Neural crest cell (in vitro differentiated cells): ENCODE measurements around the gene ALDH2. TPM values are rescaled to one million over a fixed set of nuclear protein-coding genes. Genes with fewer than 3 reads are reported as not detected.
"Not testable (repeated sequence)": the region's sequence is repeated elsewhere in the genome, so short reads cannot be mapped to it uniquely, and the experiment has no call there.

ENCODE experiments used
- DNase-seq: peaks from one replicate; pipeline ENCODE4 v3.0.0; 2021; ENCODE audit warnings: low read depth, mixed read lengths, low spot score
- H3K27ac Mint-ChIP-seq: one replicate; pipeline ENCODE4 v1.8.0; 2021; ENCODE audit warnings: mild to moderate bottlenecking, mixed read lengths; ENCODE audit not compliant: unreplicated experiment
- H3K27me3 Mint-ChIP-seq: 2 replicates; pipeline ENCODE4 v1.8.0; 2021; ENCODE audit warnings: low read depth, mild to moderate bottlenecking, mixed read lengths
- H3K36me3 Mint-ChIP-seq: 2 replicates; pipeline ENCODE4 v1.8.0; 2021; ENCODE audit warnings: low read depth, mild to moderate bottlenecking, mixed read lengths
- H3K4me1 Mint-ChIP-seq: 2 replicates; pipeline ENCODE4 v1.8.0; 2021; ENCODE audit warnings: mixed read lengths
- H3K4me3 Mint-ChIP-seq: one replicate; pipeline ENCODE4 v1.8.0; 2021; ENCODE audit warnings: mild to moderate bottlenecking, mixed read lengths
- H3K9me3 Mint-ChIP-seq: 2 replicates; pipeline ENCODE4 v1.8.0; 2021; ENCODE audit warnings: mixed read lengths
- total RNA-seq: library from RNA; stranded (reverse); gene quantifications from 2 replicates; pipeline ENCODE4 v1.2.1, GENCODE V29; 2021
- TF ChIP-seq, protein P1 (sequence below): fragments of 200-600 bp; sonication (generic); conservative IDR thresholded peaks from 2 replicates; pipeline ENCODE4 v1.5.0; 2021; ENCODE audit warnings: antibody characterized with exemption, mild to moderate bottlenecking

ALDH2 gene
- total RNA-seq, 1 donor from 2014 or later: 65.9 TPM

GRCh38 chr12:111818340-111818739 lies 51.6 kb downstream of the ALDH2 start:
- Mint-ChIP-seq H3K9me3 (no peaks in the 10 kb centered on the region), H3K27me3 (peaks cover 38% of the 10 kb centered on the region), H3K4me1 (peaks cover under 1% of the 10 kb centered on the region), H3K4me3 (no peak overlapping the region), H3K27ac (no peak overlapping the region), H3K36me3 (no peaks in the 10 kb centered on the region)
- DNase-seq: no peak
- TF ChIP-seq, protein P1, sequence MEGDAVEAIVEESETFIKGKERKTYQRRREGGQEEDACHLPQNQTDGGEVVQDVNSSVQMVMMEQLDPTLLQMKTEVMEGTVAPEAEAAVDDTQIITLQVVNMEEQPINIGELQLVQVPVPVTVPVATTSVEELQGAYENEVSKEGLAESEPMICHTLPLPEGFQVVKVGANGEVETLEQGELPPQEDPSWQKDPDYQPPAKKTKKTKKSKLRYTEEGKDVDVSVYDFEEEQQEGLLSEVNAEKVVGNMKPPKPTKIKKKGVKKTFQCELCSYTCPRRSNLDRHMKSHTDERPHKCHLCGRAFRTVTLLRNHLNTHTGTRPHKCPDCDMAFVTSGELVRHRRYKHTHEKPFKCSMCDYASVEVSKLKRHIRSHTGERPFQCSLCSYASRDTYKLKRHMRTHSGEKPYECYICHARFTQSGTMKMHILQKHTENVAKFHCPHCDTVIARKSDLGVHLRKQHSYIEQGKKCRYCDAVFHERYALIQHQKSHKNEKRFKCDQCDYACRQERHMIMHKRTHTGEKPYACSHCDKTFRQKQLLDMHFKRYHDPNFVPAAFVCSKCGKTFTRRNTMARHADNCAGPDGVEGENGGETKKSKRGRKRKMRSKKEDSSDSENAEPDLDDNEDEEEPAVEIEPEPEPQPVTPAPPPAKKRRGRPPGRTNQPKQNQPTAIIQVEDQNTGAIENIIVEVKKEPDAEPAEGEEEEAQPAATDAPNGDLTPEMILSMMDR: no peak

- peaks cover 47% of the 10 kb centered on the region for H3K27me3 Mint-ChIP-seq
These were observed 52.7 kb downstream of the ALDH2 start for GRCh38 chr12:111819191-111820158.

DNA sequence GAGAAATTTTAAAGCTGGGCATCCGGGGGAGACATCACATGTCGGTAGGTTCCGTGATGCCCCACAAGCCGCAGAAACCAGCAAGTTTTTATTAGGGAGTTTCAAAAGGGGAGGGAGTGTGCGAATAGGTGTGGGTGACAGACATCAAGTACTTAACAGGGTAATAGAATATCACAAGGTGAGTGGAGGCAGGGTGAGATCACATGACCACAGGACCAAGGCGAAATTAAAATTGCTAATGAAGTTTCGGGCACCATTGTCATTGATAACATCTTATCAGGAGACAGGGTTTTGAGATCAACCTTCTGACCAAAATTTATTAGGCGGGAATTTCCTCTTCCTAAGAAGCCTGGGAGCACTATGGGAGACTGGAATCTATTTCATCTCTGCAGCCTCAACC lies 54.1 kb downstream of the ALDH2 start:
- H3K27me3 Mint-ChIP-seq: peaks cover 53% of the 10 kb centered on the region
- not testable (repeated sequence) for H3K4me3 Mint-ChIP-seq, H3K9me3 Mint-ChIP-seq, DNase-seq, H3K4me1 Mint-ChIP-seq, H3K27ac Mint-ChIP-seq, H3K36me3 Mint-ChIP-seq

More at GRCh38 chr12:111819191-111820158, 52.7 kb downstream of the ALDH2 start:
- no peak overlapping the region for H3K4me3 Mint-ChIP-seq
- H3K36me3 Mint-ChIP-seq: no peaks in the 10 kb centered on the region
- no peak overlapping the region for H3K27ac Mint-ChIP-seq
- H3K9me3 Mint-ChIP-seq: no peaks in the 10 kb centered on the region
- H3K4me1 Mint-ChIP-seq: peaks cover 6% of the 10 kb centered on the region
- TF ChIP-seq, protein P1: no peak
- no peak for DNase-seq

GRCh38 chr12:111822886-111823285 lies 56.2 kb downstream of the ALDH2 start:
- Mint-ChIP-seq H3K36me3 (no peaks in the 10 kb centered on the region), H3K4me1 (peaks cover 7% of the 10 kb centered on the region), H3K9me3 (no peaks in the 10 kb centered on the region), H3K27ac (no peak overlapping the region), H3K4me3 (no peak overlapping the region), H3K27me3 (peaks cover 51% of the 10 kb centered on the region)
- no peak for DNase-seq
- TF ChIP-seq, protein P1: no peak

GRCh38 chr12:111823891-111824290 lies 57.2 kb downstream of the ALDH2 start:
- TF ChIP-seq, protein P1: no peak
- no peaks in the 10 kb centered on the region for H3K9me3 Mint-ChIP-seq
- no peak overlapping the region for H3K4me3 Mint-ChIP-seq
- peaks cover 54% of the 10 kb centered on the region for H3K27me3 Mint-ChIP-seq
- H3K27ac Mint-ChIP-seq: no peak overlapping the region
- H3K4me1 Mint-ChIP-seq: peaks cover 7% of the 10 kb centered on the region
- DNase-seq: no peak
- no peaks in the 10 kb centered on the region for H3K36me3 Mint-ChIP-seq

- TF ChIP-seq, protein P1: peak; percentile 54
- not testable (repeated sequence) for H3K27ac Mint-ChIP-seq, H3K4me3 Mint-ChIP-seq, H3K4me1 Mint-ChIP-seq, DNase-seq, H3K36me3 Mint-ChIP-seq, H3K9me3 Mint-ChIP-seq
- peaks cover 54% of the 10 kb centered on the region for H3K27me3 Mint-ChIP-seq
These were observed 57.6 kb downstream of the ALDH2 start for GRCh38 chr12:111824312-111824711.
